ENCODE data around the gene TCL1A.

DNA sequence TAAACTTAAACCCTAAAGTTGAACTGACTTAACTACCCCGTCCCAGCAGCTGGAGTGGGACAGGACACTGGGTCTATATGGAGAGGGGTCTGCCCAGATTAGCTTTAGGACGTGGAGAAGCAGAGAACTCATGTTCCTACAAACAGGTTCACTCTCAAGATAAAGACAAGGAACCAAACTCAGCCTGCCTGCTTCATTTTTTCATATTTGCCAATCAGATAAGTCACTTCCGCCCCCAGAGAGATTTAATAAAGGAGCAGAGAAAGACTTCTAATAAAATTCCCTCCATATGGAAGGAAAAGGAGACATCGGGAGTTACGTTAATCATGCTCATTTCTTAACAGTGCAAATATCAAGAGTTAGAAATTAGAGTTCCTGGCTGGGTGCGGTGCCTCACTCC is 42.2 kb upstream of the TCL1A start:
- TF ChIP-seq YY1 (IDR thresholded peaks at IDR 0.05) (no peak), SP1 (IDR thresholded peaks at IDR 0.05) (no peak), HNF4G (IDR thresholded peaks at IDR 0.05) (no peak), RXRA (IDR thresholded peaks at IDR 0.05) (no peak), RAD21 (IDR thresholded peaks at IDR 0.05) (no peak)
- TF ChIP-seq, protein P1, sequence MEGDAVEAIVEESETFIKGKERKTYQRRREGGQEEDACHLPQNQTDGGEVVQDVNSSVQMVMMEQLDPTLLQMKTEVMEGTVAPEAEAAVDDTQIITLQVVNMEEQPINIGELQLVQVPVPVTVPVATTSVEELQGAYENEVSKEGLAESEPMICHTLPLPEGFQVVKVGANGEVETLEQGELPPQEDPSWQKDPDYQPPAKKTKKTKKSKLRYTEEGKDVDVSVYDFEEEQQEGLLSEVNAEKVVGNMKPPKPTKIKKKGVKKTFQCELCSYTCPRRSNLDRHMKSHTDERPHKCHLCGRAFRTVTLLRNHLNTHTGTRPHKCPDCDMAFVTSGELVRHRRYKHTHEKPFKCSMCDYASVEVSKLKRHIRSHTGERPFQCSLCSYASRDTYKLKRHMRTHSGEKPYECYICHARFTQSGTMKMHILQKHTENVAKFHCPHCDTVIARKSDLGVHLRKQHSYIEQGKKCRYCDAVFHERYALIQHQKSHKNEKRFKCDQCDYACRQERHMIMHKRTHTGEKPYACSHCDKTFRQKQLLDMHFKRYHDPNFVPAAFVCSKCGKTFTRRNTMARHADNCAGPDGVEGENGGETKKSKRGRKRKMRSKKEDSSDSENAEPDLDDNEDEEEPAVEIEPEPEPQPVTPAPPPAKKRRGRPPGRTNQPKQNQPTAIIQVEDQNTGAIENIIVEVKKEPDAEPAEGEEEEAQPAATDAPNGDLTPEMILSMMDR (IDR thresholded peaks at IDR 0.05; ENCODE audit: low read depth, low read length, missing input control), result no peak
- TF ChIP-seq, protein P2, sequence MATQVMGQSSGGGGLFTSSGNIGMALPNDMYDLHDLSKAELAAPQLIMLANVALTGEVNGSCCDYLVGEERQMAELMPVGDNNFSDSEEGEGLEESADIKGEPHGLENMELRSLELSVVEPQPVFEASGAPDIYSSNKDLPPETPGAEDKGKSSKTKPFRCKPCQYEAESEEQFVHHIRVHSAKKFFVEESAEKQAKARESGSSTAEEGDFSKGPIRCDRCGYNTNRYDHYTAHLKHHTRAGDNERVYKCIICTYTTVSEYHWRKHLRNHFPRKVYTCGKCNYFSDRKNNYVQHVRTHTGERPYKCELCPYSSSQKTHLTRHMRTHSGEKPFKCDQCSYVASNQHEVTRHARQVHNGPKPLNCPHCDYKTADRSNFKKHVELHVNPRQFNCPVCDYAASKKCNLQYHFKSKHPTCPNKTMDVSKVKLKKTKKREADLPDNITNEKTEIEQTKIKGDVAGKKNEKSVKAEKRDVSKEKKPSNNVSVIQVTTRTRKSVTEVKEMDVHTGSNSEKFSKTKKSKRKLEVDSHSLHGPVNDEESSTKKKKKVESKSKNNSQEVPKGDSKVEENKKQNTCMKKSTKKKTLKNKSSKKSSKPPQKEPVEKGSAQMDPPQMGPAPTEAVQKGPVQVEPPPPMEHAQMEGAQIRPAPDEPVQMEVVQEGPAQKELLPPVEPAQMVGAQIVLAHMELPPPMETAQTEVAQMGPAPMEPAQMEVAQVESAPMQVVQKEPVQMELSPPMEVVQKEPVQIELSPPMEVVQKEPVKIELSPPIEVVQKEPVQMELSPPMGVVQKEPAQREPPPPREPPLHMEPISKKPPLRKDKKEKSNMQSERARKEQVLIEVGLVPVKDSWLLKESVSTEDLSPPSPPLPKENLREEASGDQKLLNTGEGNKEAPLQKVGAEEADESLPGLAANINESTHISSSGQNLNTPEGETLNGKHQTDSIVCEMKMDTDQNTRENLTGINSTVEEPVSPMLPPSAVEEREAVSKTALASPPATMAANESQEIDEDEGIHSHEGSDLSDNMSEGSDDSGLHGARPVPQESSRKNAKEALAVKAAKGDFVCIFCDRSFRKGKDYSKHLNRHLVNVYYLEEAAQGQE (IDR thresholded peaks at IDR 0.05), result no peak

All from liver (tissue), 3 donors.